Subcutaneous adipose tissue (tissue), 4 donors: ENCODE measurements around the gene AEBP1. TPM values are rescaled to one million over a fixed set of nuclear protein-coding genes. Genes with fewer than 3 reads are reported as not detected.

Source experiments
- CTCF ChIP-seq: fragments of 450-650 bp; IDR thresholded peaks from one replicate; pipeline ENCODE4 v1.5.1; 2016; ENCODE audit warnings: low read depth, mild to moderate bottlenecking, control low read depth, antibody characterized with exemption, moderate library complexity
- total RNA-seq, 4 donors: library from RNA; depleted of rRNA; stranded (reverse); fragments of >200 nt; gene quantifications; one replicate each; pipeline ENCODE4 v1.1.0, GENCODE V29; 2016

The AEBP1 gene
- total RNA-seq, 4 donors from 2014 or later, result 90.2 to 183 (median 162) TPM

DNA sequence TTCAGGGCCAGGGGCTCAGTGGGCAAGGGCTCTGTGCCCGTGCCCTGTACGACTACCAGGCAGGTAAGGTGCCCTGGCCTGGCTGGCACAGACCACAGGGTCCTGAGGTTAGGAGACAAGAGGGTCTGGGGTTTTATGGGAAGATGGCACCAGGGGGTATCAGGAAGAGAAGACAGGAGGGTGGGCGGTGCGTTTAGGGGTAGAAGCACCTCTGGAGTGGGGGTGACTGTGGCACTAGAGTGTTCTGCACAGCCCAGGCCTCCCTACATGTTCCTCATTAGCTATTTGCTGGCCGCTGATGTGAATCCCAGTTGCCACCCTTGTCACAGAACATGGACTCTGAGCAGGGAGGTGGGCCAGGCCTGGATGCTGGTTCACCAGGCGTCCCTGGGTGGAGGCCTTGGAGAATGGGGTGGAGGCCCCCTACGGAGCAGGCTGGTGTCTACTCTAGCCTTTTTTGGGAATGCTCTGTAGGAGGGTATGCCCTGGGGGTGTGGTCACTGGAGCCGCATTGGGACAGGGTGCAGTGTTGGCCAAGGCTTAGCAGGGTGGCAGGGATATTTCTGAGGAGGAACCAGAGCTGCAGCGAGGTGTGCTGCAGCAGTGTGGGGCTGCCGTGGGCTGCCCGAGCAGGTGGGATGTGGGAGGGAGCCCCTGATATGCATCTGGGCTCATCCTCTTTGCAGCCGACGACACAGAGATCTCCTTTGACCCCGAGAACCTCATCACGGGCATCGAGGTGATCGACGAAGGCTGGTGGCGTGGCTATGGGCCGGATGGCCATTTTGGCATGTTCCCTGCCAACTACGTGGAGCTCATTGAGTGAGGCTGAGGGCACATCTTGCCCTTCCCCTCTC, 43.8 kb upstream of the AEBP1 start:
- TF ChIP-seq CTCF, result no peak

GRCh38 chr7:44060948-44061644, 43.0 kb upstream of the AEBP1 start:
- TF ChIP-seq CTCF, result no peak

- TF ChIP-seq CTCF, result no peak
Measured at GRCh38 chr7:44061645-44062179, 42.4 kb upstream of the AEBP1 start.

GRCh38 chr7:44062180-44062902, 41.8 kb upstream of the AEBP1 start:
- no peak for TF ChIP-seq CTCF

DNA sequence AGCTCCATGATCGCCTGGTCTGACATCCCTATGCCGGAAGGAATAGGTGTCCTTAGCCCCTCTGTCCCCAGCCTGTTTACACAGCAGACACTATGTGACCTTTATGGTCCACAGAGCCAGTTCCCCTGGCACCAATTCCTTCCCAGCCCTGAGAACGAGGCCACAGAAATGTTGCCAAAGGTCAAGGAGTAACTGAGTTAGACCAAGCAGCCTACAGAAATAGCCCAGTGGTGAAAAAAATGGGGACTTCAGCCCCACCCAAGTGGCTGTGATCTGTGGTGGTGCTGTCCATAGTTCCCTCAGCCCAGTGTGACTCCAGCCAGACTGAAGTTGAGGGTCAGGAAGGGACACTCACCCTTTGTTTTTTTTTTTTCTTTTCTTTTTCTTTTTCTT, 41.2 kb upstream of the AEBP1 start:
- TF ChIP-seq CTCF, result no peak

DNA sequence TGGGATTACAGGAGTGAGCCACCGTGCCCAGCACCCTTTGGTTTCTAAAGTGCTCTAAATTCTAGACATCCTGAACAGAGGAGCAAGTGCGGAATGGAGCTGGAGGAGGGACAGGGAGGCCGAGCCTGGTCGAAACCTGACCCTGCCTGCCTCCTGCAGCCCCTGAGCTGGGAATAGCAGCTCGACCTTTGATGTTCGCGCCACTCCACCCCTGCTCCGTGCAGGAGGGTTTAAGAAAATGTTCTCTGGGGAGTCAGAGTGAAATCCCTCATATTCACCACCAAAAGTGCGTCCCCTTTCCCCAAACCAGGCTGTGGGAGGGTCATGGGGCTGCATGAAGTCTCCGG, 40.6 kb upstream of the AEBP1 start:
- TF ChIP-seq CTCF, result no peak
